Measurements from ENCODE around the gene ZBTB5.
A peak's percentile ranks its signal among the peaks of the same experiment; 100 is the strongest.
"Not testable (repeated sequence)": the region's sequence is repeated elsewhere in the genome, so short reads cannot be mapped to it uniquely, and the experiment has no call there.

The ZBTB5 gene

GRCh38 chr9:37428345-37428744 lies 36.9 kb downstream of the ZBTB5 start:
- H3K9me3 ChIP-seq (ENCODE audit: insufficient read depth, low read length): no peaks in the 10 kb centered on the region
- peaks cover 96% of the 10 kb centered on the region for H3K36me3 ChIP-seq (ENCODE audit: insufficient read depth, insufficient read length, low read length)
- H3K9ac ChIP-seq (ENCODE audit: insufficient read length, low read depth): no peak overlapping the region
- H3K4me1 ChIP-seq (ENCODE audit: insufficient read depth, insufficient read length): peaks cover 31% of the 10 kb centered on the region
- TF ChIP-seq SUZ12 (IDR thresholded peaks at IDR 0.05; ENCODE audit: extremely low read depth, insufficient read depth, insufficient read length): no peak
- TF ChIP-seq ZNF274 (IDR thresholded peaks at IDR 0.05; ENCODE audit: low read depth, low read length): no peak
- no peak for TF ChIP-seq YY1 (IDR thresholded peaks at IDR 0.05; ENCODE audit: insufficient read depth, insufficient read length)
- no peak for DNase-seq (ENCODE audit: low read depth, low spot score)
- no peak overlapping the region for H3K4me3 ChIP-seq (ENCODE audit: insufficient read length, low read depth)
- H3K27me3 ChIP-seq (ENCODE audit: insufficient read depth, insufficient read length): no peaks in the 10 kb centered on the region

- no peaks in the 10 kb centered on the region for H3K9me3 ChIP-seq (ENCODE audit: insufficient read depth, low read length)
- TF ChIP-seq SUZ12 (IDR thresholded peaks at IDR 0.05; ENCODE audit: extremely low read depth, insufficient read depth, insufficient read length) (no peak), YY1 (IDR thresholded peaks at IDR 0.05; ENCODE audit: insufficient read depth, insufficient read length) (no peak), ZNF274 (IDR thresholded peaks at IDR 0.05; ENCODE audit: low read depth, low read length) (no peak)
- H3K4me3 ChIP-seq (ENCODE audit: insufficient read length, low read depth): no peak overlapping the region
- peaks cover 86% of the 10 kb centered on the region for H3K36me3 ChIP-seq (ENCODE audit: insufficient read depth, insufficient read length, low read length)
- H3K27me3 ChIP-seq (ENCODE audit: insufficient read depth, insufficient read length): no peaks in the 10 kb centered on the region
- DNase-seq (ENCODE audit: low read depth, low spot score): no peak
- H3K9ac ChIP-seq (ENCODE audit: insufficient read length, low read depth): no peak overlapping the region
- H3K4me1 ChIP-seq (ENCODE audit: insufficient read depth, insufficient read length): peaks cover 23% of the 10 kb centered on the region
These were observed 38.4 kb downstream of the ZBTB5 start for GRCh38 chr9:37426846-37427245.

DNA sequence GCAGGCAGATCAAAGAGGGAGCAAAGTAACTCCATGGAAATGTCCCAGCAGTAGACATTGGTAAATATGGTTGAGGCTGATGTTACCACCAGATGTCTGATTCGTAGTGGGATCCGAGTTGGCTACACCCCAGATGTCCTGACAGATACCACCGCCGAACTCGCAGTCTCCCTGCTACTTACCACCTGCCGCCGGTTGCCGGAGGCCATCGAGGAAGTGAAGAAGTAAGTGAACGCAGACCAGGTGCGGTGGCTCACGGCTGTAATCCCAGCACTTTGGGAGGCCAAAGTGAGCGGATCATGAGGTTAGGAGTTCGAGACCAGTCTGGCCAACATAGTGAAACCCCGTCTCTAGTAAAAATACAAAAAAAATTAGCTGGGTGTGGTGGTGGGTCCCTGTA lies 38.8 kb downstream of the ZBTB5 start:
- H3K9ac ChIP-seq (ENCODE audit: insufficient read length, low read depth); H3K4me3 ChIP-seq (ENCODE audit: insufficient read length, low read depth); DNase-seq (ENCODE audit: low read depth, low spot score); H3K9me3 ChIP-seq (ENCODE audit: insufficient read depth, low read length); H3K27me3 ChIP-seq (ENCODE audit: insufficient read depth, insufficient read length): not testable (repeated sequence)
- H3K36me3 ChIP-seq (ENCODE audit: insufficient read depth, insufficient read length, low read length): peaks cover 82% of the 10 kb centered on the region
- peaks cover 23% of the 10 kb centered on the region for H3K4me1 ChIP-seq (ENCODE audit: insufficient read depth, insufficient read length)

DNA sequence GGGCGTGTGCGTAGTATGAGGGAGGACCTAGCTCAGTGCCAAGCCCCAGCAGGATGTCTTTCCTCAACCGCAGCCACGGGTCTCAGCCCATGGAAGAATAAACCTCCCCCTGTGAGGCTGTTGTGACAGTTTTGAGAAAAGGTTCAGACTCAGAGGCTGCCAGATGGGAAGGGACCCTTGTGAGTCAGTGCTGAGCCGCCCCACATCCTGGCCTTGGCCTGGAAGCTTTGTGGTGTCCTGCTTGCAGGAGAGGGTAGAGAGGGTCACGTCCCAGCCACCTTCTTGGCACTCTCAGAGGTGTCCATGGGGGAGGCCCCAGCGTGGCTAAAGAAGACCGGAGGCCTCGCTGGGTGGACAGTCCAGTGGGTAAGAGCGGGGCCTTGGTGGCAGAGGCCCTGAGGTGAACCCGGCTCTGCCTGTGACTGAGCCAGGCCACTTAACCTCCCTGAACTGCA lies 39.9 kb downstream of the ZBTB5 start:
- no peak for DNase-seq (ENCODE audit: low read depth, low spot score)
- TF ChIP-seq YY1 (IDR thresholded peaks at IDR 0.05; ENCODE audit: insufficient read depth, insufficient read length): no peak
- no peak for TF ChIP-seq ZNF274 (IDR thresholded peaks at IDR 0.05; ENCODE audit: low read depth, low read length)
- TF ChIP-seq SUZ12 (IDR thresholded peaks at IDR 0.05; ENCODE audit: extremely low read depth, insufficient read depth, insufficient read length): no peak
- Histone ChIP-seq H3K4me3 (ENCODE audit: insufficient read length, low read depth) (no peak overlapping the region), H3K4me1 (ENCODE audit: insufficient read depth, insufficient read length) (peaks cover 15% of the 10 kb centered on the region), H3K36me3 (ENCODE audit: insufficient read depth, insufficient read length, low read length) (peaks cover 71% of the 10 kb centered on the region), H3K9me3 (ENCODE audit: insufficient read depth, low read length) (no peaks in the 10 kb centered on the region), H3K27me3 (ENCODE audit: insufficient read depth, insufficient read length) (no peaks in the 10 kb centered on the region), H3K9ac (ENCODE audit: insufficient read length, low read depth) (peak overlapping the region; percentile 12)

DNA sequence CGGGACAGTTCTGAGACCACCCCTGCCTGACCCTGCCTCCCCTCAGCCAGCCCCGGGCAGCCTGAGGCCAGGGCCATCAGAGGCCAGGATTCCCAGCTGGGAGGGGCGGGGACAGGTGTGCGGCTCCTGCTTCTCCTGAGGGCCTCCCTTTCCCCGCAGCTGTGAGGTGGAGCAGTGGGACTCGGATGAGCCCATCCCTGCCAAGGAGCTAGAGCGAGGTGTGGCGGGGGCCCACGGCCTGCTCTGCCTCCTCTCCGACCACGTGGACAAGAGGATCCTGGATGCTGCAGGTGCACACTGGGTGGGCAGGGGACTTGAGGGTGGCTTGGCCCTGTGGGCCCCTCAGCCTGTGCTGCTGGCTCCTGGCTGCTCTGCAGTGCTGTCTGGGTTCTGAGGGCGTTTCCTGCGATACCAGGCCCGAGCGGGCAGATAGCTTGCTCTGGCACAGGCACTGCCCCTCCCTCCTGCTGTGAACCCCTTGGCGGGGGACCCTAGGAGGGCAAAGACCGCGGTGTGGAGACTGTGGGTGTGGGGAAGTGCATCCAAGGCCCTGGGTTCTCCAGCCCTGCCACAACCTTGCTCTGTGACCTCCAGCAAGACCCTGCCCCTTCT lies 40.5 kb downstream of the ZBTB5 start:
- DNase-seq (ENCODE audit: low read depth, low spot score): no peak
- H3K27me3 ChIP-seq (ENCODE audit: insufficient read depth, insufficient read length): no peaks in the 10 kb centered on the region
- no peaks in the 10 kb centered on the region for H3K9me3 ChIP-seq (ENCODE audit: insufficient read depth, low read length)
- H3K4me1 ChIP-seq (ENCODE audit: insufficient read depth, insufficient read length): peaks cover 12% of the 10 kb centered on the region
- H3K4me3 ChIP-seq (ENCODE audit: insufficient read length, low read depth): no peak overlapping the region
- H3K9ac ChIP-seq (ENCODE audit: insufficient read length, low read depth): peak overlapping the region; percentile 57
- peaks cover 65% of the 10 kb centered on the region for H3K36me3 ChIP-seq (ENCODE audit: insufficient read depth, insufficient read length, low read length)
- TF ChIP-seq SUZ12 (IDR thresholded peaks at IDR 0.05; ENCODE audit: extremely low read depth, insufficient read depth, insufficient read length): no peak
- TF ChIP-seq YY1 (IDR thresholded peaks at IDR 0.05; ENCODE audit: insufficient read depth, insufficient read length): no peak
- TF ChIP-seq ZNF274 (IDR thresholded peaks at IDR 0.05; ENCODE audit: low read depth, low read length): no peak

GRCh38 chr9:37424204-37424685 lies 41.0 kb downstream of the ZBTB5 start:
- Histone ChIP-seq H3K9ac (ENCODE audit: insufficient read length, low read depth) (peak overlapping the region; percentile 57), H3K27me3 (ENCODE audit: insufficient read depth, insufficient read length) (no peaks in the 10 kb centered on the region), H3K9me3 (ENCODE audit: insufficient read depth, low read length) (no peaks in the 10 kb centered on the region), H3K4me1 (ENCODE audit: insufficient read depth, insufficient read length) (peaks cover 12% of the 10 kb centered on the region), H3K36me3 (ENCODE audit: insufficient read depth, insufficient read length, low read length) (peaks cover 60% of the 10 kb centered on the region), H3K4me3 (ENCODE audit: insufficient read length, low read depth) (peak overlapping the region; percentile 9)
- DNase-seq (ENCODE audit: low read depth, low spot score): no peak
- TF ChIP-seq YY1 (IDR thresholded peaks at IDR 0.05; ENCODE audit: insufficient read depth, insufficient read length): no peak

GRCh38 chr9:37423508-37423907 lies 41.7 kb downstream of the ZBTB5 start:
- no peak for DNase-seq (ENCODE audit: low read depth, low spot score)
- Histone ChIP-seq H3K4me3 (ENCODE audit: insufficient read length, low read depth) (peak overlapping the region; percentile 72), H3K4me1 (ENCODE audit: insufficient read depth, insufficient read length) (peaks cover 12% of the 10 kb centered on the region), H3K9ac (ENCODE audit: insufficient read length, low read depth) (no peak overlapping the region), H3K9me3 (ENCODE audit: insufficient read depth, low read length) (no peaks in the 10 kb centered on the region), H3K36me3 (ENCODE audit: insufficient read depth, insufficient read length, low read length) (peaks cover 52% of the 10 kb centered on the region), H3K27me3 (ENCODE audit: insufficient read depth, insufficient read length) (no peaks in the 10 kb centered on the region)
- no peak for TF ChIP-seq SUZ12 (IDR thresholded peaks at IDR 0.05; ENCODE audit: extremely low read depth, insufficient read depth, insufficient read length)
- no peak for TF ChIP-seq YY1 (IDR thresholded peaks at IDR 0.05; ENCODE audit: insufficient read depth, insufficient read length)
